HG03442 (cell line): ENCODE data around the gene MINDY4.
A peak's percentile ranks its signal among the peaks of the same experiment; 100 is the strongest.

Experiments
- ATAC-seq: cut with Tn5 transposase; IDR thresholded peaks from one replicate; pipeline ENCODE4 v1.9.1; 2021; ENCODE audit warnings: mild to moderate bottlenecking, moderate library complexity; ENCODE audit not compliant: unreplicated experiment

MINDY4 gene

GRCh38 chr7:30771174-30771879 is at the start of gene MINDY4:
MINDY4 (plus strand) TSS chr7:30771417; CDS start chr7:30771494, 77 bp downstream.
- peak; percentile 86 for ATAC-seq

- ATAC-seq = no peak
These were observed 49.0 kb upstream of the MINDY4 start for GRCh38 chr7:30722187-30722586.

- ATAC-seq = no peak
These were observed 48.5 kb upstream of the MINDY4 start for GRCh38 chr7:30722671-30723070.

GRCh38 chr7:30723776-30724175 is 47.4 kb upstream of the MINDY4 start:
- ATAC-seq = no peak

GRCh38 chr7:30726296-30727006 is 44.8 kb upstream of the MINDY4 start:
- no peak for ATAC-seq

GRCh38 chr7:30727061-30727945 is 43.9 kb upstream of the MINDY4 start:
- peak; percentile 47 for ATAC-seq

GRCh38 chr7:30728591-30729100 is 42.6 kb upstream of the MINDY4 start:
- ATAC-seq = no peak

- ATAC-seq = no peak
These were observed 41.6 kb upstream of the MINDY4 start for GRCh38 chr7:30729642-30730041.

GRCh38 chr7:30730097-30730496 is 41.1 kb upstream of the MINDY4 start:
- ATAC-seq = no peak

GRCh38 chr7:30730996-30731395 is 40.2 kb upstream of the MINDY4 start:
- no peak for ATAC-seq

- ATAC-seq = no peak
These were observed 39.6 kb upstream of the MINDY4 start for GRCh38 chr7:30731581-30731980.

GRCh38 chr7:30732606-30733005 is 38.6 kb upstream of the MINDY4 start:
- ATAC-seq = no peak

- no peak for ATAC-seq
These were observed 38.0 kb upstream of the MINDY4 start for GRCh38 chr7:30733216-30733615.

GRCh38 chr7:30733691-30734090 is 37.5 kb upstream of the MINDY4 start:
- no peak for ATAC-seq

- no peak for ATAC-seq
These were observed 36.7 kb upstream of the MINDY4 start for GRCh38 chr7:30734497-30734896.

- no peak for ATAC-seq
These were observed 35.6 kb upstream of the MINDY4 start for GRCh38 chr7:30735631-30736030.

GRCh38 chr7:30736291-30736690 is 34.9 kb upstream of the MINDY4 start:
- no peak for ATAC-seq

GRCh38 chr7:30738026-30738915 is 32.9 kb upstream of the MINDY4 start:
- no peak for ATAC-seq

- ATAC-seq = no peak
These were observed 31.5 kb upstream of the MINDY4 start for GRCh38 chr7:30739691-30740090.
